ENCODE results near the gene LCK.
A peak's percentile ranks its signal among the peaks of the same experiment; 100 is the strongest.
"Not testable (repeated sequence)": the region's sequence is repeated elsewhere in the genome, so short reads cannot be mapped to it uniquely, and the experiment has no call there.

LCK gene

DNA sequence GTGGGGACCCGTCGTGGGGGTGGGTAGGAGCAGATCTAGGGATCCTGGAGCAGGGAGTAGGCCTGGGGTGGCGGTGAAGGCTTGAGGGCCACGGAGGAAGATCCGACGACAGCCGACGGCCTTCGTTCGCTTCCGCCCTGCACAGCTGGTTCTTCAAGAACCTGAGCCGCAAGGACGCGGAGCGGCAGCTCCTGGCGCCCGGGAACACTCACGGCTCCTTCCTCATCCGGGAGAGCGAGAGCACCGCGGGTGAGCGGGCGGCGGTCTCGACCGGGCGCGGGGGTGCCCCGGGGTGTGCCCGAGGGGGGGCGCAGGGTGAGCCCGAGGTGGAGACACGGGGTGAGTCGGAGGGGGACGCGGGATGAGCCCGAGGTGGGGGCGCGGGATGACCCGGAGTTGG lies 24.4 kb downstream of the LCK start:
- no peak for DNase-seq

DNA sequence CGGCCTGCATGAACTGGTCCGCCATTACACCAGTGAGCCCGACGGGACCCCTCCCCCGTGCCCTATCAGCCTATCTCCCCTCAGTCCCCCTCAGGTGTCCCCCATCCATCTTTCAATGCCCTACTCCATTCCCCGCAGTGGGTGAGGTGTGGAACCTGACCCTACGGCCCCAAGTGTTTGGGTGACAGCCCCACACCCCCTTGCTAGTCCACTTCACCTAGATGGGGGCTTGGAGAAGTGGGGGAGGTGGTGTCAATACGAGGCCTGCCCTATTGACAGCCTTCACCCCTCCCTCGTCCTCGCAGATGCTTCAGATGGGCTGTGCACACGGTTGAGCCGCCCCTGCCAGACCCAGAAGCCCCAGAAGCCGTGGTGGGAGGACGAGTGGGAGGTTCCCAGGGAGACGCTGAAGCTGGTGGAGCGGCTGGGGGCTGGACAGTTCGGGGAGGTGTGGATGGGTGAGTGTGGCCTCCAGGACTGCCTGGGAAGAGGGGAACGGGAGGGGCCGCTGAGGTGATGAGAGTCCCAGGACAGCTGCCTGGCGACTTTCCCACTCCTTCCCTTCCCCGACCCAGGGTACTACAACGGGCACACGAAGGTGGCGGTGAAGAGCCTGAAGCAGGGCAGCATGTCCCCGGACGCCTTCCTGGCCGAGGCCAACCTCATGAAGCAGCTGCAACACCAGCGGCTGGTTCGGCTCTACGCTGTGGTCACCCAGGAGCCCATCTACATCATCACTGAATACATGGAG lies 25.1 kb downstream of the LCK start:
- DNase-seq, result no peak

DNA sequence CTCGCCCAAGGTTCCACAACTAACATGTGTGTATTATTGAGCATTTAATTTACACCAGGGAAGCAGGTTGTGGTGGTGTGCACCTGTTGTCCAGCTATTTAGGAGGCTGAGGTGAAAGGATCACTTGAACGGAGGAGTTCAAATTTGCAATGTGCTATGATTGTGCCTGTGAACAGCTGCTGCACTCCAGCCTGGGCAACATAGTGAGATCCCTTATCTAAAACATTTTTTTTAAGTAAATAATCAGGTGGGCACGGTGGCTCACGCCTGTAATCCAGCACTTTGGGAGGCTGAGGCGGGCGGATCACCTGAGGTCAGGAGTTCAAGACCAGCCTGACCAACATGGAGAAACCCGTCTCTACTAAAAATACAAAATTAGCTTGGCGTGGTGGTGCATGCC lies 33.7 kb downstream of the LCK start:
- not testable (repeated sequence) for DNase-seq

DNA sequence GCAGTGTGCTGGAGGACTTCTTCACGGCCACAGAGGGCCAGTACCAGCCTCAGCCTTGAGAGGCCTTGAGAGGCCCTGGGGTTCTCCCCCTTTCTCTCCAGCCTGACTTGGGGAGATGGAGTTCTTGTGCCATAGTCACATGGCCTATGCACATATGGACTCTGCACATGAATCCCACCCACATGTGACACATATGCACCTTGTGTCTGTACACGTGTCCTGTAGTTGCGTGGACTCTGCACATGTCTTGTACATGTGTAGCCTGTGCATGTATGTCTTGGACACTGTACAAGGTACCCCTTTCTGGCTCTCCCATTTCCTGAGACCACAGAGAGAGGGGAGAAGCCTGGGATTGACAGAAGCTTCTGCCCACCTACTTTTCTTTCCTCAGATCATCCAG lies 34.6 kb downstream of the LCK start:
- DNase-seq, result no peak

DNA sequence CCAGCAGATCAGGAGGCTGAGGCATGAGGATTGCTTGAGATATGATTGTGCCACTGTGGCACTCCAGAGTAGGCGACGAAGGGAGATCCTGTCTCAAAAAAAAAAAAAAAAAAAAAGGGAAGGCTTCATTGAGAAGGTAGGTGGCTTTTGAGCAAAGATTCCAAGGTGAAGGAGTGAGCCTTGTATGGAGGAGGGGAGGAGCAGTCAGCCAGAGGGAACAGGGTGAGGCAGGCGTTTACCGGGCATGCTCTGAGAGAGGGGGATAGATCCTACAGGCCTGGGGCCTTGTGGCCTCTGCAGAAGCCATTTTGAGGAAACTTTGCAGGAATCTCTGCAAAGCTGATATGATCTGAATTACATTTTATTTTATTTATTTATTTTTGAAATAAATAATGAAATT lies 35.7 kb downstream of the LCK start:
- no peak for DNase-seq

DNA sequence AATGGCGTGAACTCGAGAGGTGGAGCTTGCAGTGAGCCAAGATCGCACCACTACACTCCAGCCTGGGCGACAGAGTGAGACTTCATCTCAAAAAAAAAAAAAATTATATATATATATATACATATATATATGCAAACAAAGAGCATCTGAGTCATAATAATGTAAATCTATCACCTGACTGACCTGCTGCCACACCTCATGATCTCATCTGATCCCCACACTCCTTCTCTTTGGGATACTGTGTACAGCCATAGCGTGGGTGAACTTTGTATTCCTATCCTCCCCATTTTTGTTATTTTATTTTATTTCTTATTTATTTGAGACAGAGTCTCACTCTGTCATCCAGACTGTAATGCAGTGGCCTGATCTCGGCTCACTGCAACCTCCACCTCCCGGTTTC lies 38.2 kb downstream of the LCK start:
- no peak for DNase-seq

DNA sequence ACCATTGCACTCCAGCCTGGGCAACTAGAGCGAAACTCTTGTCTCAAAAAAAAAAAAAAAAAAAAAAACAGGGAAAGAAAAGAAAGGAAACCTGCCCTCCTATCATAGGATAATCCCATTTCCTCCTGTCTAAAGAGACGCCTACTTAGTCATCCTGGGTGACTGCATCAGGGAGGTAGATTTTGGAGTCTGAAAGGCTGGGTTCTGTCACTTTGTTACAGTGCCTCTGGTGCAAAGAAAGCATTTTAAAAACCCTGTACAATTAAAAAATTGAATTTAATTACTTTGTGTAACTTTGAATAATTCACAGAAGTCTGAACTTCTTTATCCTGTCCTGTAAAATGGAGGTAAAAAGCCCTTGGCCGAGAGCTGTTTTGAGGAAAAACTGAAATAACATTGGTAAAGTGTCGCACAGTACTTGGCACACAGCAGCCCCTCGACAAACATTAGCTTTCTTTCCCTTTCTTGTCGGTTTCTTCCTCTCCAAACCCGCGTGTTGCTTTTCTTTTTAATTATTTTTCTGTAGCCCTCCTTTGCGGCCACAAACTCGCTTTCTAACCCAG lies 40.2 kb downstream of the LCK start:
- peak; percentile 28 for DNase-seq

DNA sequence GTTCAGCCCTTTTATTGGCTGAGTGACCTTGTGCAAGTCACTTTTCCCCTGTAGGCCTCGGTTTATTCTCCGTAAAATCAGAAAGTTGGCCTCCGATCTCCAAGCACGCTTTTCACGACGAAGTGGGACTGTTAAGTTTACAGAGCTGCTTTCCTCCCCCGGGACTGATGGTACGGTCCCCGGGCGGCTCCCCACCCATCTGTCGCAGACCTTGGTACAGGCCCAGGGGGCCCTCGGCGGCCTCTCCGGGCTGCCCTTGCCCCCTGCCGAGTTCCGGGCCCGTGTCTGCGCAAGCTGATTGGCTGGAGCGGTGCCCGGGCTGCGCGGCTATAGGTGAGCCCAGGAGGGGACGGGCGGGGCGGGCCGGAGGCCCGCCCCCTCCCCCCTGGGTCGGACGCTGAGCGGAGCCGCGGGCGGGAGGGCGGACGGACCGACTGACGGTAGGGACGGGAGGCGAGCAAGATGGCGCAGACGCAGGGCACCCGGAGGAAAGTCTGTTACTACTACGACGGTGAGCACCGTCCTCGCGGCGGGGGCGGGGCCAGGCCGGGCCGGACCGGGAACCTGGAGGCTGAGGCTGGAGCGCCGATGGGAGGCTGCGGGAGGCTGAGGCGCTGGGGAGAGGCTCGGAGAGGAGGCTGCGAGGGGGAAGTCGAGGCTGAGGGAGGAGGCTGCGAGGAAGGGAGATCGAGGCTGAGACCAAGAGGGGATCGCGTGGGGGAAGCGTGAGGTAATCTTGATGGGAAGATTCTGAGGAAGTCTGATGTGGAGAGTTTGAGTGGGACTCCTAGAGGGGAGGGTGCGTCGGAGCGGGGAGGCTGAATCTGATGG lies 40.9 kb downstream of the LCK start, which contains the start of gene HDAC1:
Gene HDAC1, plus strand, starts transcription at position 376 of the 831 bp plus-strand sequence. Its CDS starts 87 bp downstream, at position 463.
- DNase-seq, result peak; percentile 98

DNA sequence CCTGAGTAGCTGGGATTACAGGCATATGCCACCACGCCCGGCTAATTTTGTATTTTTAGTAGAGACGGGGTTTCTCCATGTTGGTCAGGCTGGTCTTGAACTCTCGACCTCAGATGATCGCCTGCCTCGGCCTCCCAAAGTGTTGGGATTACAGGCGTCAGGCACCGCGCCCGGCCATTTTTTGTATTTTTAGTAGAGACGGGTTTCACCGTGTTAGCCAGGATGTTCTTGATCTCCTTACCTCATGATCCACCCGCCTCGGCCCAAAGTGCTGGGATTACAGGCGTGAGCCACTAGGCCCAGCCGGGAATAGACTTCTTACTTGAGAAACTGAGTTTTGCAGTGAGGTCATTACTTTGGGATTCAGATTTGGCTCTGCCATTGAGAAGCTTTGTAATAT lies 47.1 kb downstream of the LCK start:
- DNase-seq, result not testable (repeated sequence)

DNA sequence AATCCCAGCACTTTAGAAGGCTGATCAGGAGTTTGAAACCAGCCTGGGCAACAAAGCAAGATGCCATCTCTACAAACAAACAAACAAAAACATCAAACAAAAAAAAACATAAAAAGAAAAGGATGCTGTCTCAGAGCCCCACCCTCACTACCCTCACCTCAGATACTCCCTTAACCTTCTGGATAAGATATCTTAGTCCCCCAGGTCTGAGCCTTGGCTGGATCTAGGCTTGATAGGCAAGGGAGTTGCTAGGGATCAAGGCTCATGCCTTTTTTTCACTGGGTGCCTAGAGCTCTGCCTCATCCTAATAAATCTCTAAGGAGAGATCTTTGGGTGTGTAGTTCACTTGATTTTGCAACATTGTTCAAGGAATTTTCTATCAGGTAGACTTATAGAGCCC lies 48.3 kb downstream of the LCK start:
- DNase-seq, result peak; percentile 42

DNA sequence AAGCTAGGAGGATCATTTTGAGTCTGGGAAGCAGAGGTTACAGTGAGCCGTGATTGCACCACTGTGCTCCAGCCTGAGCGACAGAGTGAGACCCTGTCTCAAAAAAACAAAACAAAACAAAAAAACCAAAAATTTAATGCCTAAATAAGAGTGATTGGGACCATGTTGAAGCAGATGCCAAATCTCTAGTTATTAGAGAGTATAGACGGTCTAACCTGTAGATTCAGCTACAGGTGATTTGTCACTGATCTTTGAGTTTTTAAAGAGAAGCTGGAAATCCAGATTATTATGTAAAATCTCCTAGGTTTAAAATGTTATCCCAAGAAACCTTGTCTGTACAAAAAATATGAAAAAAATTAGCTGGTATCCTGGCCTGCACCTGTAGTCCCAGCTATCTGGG lies 52.3 kb downstream of the LCK start:
- no peak for DNase-seq

DNA sequence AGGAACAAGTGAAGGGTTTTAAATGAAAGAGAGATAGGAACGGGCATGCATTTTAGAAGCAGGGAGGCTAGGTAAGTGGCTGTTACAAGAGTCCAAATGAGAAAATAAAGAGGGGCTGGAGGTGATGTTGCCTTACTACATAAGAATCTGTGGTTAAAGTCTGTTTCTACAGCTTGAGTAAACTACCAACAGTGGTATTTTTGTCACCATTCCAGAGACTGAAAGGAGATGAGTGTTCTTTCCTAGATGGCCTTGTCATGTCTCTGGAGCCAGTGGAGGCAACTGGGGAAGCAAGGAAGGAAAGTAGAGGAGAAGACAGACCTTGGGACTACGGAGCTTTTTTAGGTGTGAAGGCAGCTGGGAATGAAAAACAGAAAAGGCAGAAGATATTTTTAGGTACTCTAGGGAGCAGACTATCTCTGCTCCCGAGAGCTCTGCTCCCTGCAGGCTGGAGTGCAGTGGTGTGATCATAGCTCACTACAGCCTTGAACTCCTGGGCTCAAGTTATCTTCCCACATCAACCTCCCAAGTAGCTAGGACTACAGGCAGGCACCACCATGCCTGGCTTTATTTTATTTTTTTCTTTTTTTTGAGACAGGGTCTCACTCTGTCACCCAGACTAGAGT lies 53.0 kb downstream of the LCK start:
- DNase-seq, result no peak

DNA sequence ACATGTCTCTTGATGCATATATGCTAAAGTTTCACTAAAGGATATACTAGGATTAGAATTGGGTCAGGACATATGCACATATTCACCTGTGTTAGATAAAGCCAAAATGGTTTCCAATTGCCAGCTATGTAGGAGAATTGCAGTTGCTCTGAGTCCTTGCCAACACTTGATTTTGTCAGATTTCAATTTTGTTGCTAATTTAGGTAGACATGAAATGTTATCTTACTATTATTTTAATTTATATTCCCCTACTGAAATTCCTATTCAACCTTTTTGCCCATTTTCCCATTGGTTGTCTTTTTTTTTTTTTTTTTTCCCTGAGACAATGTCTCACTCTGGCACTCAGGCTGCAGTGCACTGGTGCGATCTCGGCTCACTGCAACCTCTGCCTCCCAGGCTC lies 54.2 kb downstream of the LCK start:
- no peak for DNase-seq

DNA sequence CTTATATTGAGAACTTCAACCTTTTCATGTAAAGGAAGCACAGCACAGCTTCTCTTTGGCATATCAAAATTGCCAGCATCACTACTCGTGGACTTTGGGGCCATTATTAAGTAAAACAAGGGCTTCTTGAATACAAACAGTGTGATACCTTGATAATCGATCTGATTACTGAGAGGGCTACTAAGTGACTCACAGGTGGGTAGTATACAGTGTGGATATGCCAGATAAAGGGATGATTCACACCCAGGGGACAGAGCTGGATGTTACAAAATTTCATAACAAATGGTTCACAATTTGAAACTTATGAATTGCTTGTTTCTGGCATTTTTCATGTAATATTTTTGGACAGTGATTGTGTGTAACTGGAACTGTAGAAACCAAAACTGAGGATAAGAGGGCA lies 56.3 kb downstream of the LCK start:
- DNase-seq, result peak; percentile 50

DNA sequence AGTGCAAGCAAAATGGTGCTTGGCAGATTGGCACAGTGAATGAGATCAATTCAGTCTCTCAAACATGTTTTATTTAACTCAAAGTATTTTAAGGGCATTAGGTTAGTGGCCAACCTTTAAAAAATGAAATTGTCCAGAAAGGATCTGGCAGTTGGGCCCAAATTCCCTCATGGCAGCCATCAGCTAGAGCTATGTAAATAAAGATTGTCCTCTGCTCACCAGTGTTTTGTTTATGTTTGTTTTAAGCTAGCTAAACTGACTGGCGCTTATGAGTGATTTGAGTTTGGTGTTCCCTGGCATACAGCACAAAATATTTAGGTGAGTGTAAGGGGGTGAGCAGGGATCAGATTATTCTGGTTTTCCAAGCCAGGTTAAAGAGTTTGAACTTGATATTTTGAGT lies 58.9 kb downstream of the LCK start:
- no peak for DNase-seq

DNA sequence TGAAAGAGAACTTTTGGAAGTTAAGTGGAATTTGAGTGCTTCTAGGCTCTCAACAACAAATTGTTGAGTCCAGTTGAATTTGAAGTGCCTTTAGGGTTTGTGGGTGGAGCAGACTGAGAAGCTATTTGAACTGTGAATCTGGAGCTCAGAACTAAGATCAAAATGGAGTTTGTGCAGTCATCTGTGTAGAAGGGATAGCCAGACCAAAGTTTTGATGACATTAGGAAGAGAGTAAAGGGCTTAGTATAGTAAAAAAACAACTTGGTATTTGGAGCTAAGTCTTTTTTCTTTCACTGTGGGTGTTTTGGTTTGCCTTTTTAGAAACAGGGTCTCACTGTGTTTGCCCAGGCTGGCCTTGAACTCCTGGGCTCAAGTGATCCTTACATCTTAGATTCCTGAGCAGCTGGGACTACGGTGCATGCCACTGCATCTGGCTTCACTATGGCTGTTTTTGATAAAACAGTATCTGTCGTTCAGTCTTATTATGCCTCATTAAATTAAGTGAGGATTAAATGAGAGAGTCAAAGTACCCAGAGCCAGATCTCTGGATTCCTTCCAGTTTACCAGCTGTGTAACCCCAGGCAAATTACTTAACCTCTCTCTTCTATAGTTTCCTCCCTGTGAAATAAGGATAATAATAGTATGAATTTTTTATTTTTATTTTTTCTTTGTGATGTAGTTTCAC lies 60.8 kb downstream of the LCK start:
- DNase-seq, result no peak

DNA sequence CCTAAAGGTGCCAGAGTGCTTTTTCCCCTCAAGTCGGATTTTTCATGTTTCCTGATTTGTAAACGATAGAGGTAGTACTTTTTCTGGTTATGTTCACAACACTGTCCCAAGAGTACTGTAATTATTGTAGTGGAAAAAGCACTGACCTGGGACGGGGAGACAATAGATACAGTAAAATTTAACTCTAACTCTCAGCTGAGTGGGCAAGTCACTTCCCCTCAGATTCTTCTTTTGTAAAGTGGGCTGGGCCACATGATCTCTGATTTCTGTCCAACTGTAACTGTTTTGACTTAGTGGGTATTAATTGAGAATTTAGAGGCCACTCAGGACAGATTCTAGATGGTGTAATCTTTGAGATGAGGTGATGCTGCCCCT lies 65.8 kb downstream of the LCK start:
- no peak for DNase-seq

DNA sequence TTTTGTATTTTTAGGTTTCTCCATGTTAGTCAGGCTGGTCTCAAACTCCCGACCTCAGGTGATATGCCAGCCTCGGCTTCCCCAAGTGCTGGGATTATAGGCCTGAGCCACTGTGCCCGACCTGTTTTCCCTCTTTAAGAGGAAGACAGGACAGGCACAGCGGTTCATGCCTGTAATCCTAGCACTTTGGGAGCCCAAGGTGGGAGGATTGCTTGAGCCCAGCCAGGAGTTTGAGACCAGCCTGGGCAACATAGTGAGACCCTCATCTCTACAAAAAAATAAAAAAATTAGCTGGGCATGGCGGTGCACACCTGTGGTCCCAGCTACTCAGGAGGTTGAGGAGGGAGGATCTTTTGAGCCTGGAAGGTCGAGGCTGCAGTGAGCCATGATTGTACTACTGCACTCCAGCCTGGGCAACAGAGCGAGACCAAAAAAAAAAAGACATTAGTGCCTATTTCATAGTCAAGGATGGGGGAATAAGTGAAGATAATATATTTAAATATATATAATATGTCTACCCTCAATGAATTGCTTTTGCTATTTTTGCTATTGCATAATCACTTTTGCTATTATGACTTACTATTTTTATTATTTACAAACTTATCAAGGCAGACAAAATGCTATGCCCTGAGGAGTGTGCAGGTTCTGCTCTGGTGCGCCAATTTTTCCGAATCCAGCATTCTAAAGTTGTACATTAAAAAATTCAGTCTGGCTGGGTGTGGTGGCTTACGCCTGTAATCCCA lies 67.2 kb downstream of the LCK start:
- DNase-seq, result no peak

DNA sequence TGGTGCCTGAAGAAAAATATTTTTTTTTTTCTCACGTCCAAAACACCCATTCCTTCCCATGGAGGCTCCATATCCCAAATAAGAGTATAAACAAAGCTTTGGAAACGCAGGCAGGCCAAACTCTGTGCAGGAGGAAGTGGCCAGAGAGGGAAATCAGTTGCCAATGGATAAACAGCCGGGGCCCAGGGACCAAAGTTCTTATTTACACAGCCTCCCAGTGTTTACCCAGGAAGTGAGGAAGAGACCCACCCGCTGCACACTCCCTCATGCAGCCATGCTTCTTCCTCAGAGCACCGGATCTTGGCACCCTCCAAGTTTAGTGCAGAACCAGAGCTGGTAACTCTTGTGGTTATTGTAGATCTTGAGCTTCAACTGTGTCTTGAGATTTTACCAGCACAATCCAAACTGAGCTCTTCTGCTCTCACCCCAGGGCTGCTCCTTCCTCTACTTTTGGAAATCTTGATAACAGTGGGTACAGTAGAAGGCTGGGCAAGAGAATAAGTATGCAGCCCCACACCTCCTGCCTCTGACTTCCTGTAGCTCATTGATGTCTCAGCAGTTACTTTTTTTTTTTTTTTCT lies 70.7 kb downstream of the LCK start:
- DNase-seq, result peak; percentile 36

DNA sequence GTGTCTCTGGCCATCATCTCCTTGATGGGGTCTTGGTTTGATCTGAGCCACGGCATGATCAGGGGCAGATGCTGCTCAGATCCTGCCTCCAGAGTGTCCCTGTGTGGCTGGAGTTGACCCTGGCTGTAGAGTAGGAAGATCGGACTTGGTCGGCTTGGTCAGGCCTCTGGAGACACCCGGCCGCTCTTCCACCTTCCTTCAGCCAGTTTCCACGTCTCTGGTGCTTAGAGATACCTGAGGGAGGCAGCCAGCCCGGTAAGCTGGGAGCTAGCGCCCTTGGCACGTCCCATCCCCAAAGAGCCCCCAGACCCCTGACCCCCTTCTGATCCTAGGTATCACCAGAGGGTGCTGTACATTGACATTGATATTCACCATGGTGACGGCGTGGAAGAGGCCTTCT lies 76.1 kb downstream of the LCK start:
- no peak for DNase-seq

DNA sequence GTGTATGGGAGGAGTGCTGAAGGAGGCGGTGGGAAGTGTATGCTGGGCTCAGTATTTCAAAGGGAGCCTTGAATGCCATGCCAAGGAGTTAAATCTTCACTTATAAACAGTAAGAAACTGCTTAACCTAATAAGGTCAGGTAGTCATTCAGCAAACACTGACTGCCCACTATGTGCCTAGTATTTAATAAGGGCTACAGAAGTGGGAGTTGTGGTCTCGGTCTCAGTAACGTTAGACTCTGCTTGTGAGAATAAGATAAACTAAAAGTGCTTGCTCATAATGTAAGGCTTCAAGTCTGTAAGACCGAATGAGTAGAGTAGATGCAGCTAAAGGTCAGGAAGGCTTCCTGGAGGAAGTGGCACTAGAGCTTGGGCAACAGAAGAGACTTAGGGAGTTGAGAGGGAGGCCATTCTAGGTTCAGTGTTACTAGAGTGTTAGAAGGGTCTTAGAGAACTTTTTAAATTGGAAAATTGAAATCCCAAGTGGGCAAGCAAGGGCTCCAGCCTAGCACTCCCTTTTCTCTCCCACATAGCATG lies 78.9 kb downstream of the LCK start:
- no peak for DNase-seq

All from hematopoietic multipotent progenitor cell treated with erythropoietin and hydrocortisone succinate and interleukin-3 and kit ligand, for 6 days (in vitro differentiated cells).